ENCODE results near the gene DYNLRB2. TPM values are rescaled to one million over a fixed set of nuclear protein-coding genes. Genes with fewer than 3 reads are reported as not detected.
A peak's percentile ranks its signal among the peaks of the same experiment; 100 is the strongest.

Gene DYNLRB2
- total and polyA plus RNA-seq, 2 of the 13 experiments (the other 11 are each of a cell fraction or from before 2014, with no cell fraction given): not detected

DNA sequence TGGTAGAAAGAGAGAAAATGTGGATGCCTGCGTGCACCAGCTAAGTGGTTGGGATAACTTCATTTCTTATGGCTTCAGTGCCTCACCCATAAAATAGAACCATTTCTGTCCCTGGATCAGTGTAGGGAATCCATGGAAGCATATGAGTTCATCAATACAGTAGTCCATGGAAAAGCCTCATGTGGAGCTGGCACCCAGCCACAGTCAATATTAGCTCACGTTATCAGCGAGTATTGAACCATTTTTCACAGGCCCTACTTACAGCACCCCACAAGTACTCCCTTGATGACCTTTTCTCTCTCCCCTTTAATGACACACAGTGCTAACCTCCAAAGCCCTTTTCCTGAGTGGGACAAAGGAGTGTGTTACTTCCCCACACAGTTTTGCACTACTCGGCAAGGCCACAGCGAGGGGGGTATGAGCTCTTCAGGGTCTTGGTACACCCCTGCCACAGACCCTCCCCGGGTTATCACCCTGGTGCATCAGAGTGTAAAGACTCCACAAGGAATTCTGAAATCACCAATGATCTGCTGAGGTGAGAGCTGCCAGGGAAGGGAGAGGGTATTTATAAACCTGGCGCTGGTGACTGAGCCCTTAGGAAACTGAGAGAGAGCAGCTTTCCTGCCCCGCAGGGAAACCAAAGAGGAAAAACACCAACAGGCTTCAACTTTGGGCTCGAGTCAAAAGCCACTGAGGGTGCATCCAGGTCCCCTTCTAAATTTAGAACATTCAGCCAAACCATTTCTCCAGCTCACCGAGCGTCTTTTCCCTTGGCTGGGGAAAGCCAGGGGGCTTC lies 36.9 kb downstream of the DYNLRB2 start:
- BruUV-seq (replicated peaks): no TSS peak
- H3K4me3 ChIP-seq (replicated peaks in 1 of 3; ENCODE audit: insufficient read depth in 1 of 3, low read depth in 2 of 3, low read length in 3 of 3): no peak overlapping the region
- H3K4me1 ChIP-seq (ENCODE audit: insufficient read depth, low read length): no peaks in the 10 kb centered on the region
- H3K27me3 ChIP-seq (ENCODE audit: control insufficient read depth in 1 of 2, insufficient read depth in 2 of 2, low read length in 2 of 2): no peaks in the 10 kb centered on the region
- H3K4me2 ChIP-seq (ENCODE audit: low read depth, low read length): no peak overlapping the region
- WGBS (ENCODE audit: low lambda C conversion rate): 21% methylated on average over 11 of the region's 11 CpGs
- CTCF ChIA-PET (ENCODE audit: low intra/inter-chr PET ratio, low total read pairs): no interaction called here
- POLR2A ChIA-PET: no interaction called here
- H3K36me3 ChIP-seq (replicated peaks in 1 of 2; ENCODE audit: control insufficient read depth in 1 of 2, insufficient read depth in 2 of 2, low read length in 2 of 2): no peaks in the 10 kb centered on the region
- no peaks in the 10 kb centered on the region for H4K20me1 ChIP-seq (ENCODE audit: insufficient read depth, low read length)
- H3K27ac ChIP-seq (ENCODE audit: extremely low read length, insufficient read depth, low read length): no peak overlapping the region
- ATAC-seq (peak; percentile 64), DNase-seq (ENCODE audit: low spot score) (peak; percentile 17), FAIRE-seq (no peak)
- no peak overlapping the region for H2AFZ ChIP-seq (ENCODE audit: low read length)
- peaks cover 7% of the 10 kb centered on the region; the same call in 1 of the 2 replicates for H3K9me3 ChIP-seq (ENCODE audit: low read length)
- in situ Hi-C loops (cut with HindIII; ENCODE audit: extremely low pct_ligation_motif_present, low pct_unique_long_range_greater_than_20kb) (no loop called here), intact Hi-C loops (cut with micrococcal nuclease; ENCODE audit: unreplicated experiment) (no loop called here)
- H3K9ac ChIP-seq (ENCODE audit: insufficient read depth, low read depth, low read length): no peak overlapping the region
- H3K79me2 ChIP-seq (ENCODE audit: insufficient read depth, low read length): no peaks in the 10 kb centered on the region
- TF ChIP-seq, protein P1, sequence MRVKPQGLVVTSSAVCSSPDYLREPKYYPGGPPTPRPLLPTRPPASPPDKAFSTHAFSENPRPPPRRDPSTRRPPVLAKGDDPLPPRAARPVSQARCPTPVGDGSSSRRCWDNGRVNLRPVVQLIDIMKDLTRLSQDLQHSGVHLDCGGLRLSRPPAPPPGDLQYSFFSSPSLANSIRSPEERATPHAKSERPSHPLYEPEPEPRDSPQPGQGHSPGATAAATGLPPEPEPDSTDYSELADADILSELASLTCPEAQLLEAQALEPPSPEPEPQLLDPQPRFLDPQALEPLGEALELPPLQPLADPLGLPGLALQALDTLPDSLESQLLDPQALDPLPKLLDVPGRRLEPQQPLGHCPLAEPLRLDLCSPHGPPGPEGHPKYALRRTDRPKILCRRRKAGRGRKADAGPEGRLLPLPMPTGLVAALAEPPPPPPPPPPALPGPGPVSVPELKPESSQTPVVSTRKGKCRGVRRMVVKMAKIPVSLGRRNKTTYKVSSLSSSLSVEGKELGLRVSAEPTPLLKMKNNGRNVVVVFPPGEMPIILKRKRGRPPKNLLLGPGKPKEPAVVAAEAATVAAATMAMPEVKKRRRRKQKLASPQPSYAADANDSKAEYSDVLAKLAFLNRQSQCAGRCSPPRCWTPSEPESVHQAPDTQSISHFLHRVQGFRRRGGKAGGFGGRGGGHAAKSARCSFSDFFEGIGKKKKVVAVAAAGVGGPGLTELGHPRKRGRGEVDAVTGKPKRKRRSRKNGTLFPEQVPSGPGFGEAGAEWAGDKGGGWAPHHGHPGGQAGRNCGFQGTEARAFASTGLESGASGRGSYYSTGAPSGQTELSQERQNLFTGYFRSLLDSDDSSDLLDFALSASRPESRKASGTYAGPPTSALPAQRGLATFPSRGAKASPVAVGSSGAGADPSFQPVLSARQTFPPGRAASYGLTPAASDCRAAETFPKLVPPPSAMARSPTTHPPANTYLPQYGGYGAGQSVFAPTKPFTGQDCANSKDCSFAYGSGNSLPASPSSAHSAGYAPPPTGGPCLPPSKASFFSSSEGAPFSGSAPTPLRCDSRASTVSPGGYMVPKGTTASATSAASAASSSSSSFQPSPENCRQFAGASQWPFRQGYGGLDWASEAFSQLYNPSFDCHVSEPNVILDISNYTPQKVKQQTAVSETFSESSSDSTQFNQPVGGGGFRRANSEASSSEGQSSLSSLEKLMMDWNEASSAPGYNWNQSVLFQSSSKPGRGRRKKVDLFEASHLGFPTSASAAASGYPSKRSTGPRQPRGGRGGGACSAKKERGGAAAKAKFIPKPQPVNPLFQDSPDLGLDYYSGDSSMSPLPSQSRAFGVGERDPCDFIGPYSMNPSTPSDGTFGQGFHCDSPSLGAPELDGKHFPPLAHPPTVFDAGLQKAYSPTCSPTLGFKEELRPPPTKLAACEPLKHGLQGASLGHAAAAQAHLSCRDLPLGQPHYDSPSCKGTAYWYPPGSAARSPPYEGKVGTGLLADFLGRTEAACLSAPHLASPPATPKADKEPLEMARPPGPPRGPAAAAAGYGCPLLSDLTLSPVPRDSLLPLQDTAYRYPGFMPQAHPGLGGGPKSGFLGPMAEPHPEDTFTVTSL (CRISPR knock-in tag; IDR thresholded peaks at IDR 0.05; ENCODE audit: borderline replicate concordance): 0 out of 2 replicates have a peak, but pooled peaks have one; percentile 22
- TF ChIP-seq RARA (CRISPR knock-in tag; IDR thresholded peaks at IDR 0.05) (peak; percentile 17; the same call in 1 of the 2 replicates), ONECUT2 (CRISPR knock-in tag; IDR thresholded peaks at IDR 0.05) (0 out of 2 replicates have a peak, but pooled peaks have one; percentile 17), HHEX (CRISPR knock-in tag; IDR thresholded peaks at IDR 0.05) (0 out of 2 replicates have a peak, but pooled peaks have one; percentile 50), KLF12 (CRISPR knock-in tag; IDR thresholded peaks at IDR 0.05; ENCODE audit: borderline replicate concordance) (no peak), NFIC (IDR thresholded peaks at IDR 0.05; ENCODE audit: low read length) (0 out of 2 replicates have a peak, but pooled peaks have one; percentile 69), RBFOX2 (IDR thresholded peaks at IDR 0.05; ENCODE audit: low read depth, low read length) (no peak), ZNF570 (CRISPR knock-in tag; IDR thresholded peaks at IDR 0.05; ENCODE audit: borderline replicate concordance) (no peak), BHLHE40 (IDR thresholded peaks at IDR 0.05; ENCODE audit: low read length) (peak; percentile 48), ZNF879 (CRISPR knock-in tag; IDR thresholded peaks at IDR 0.05) (no peak), SALL1 (CRISPR knock-in tag; IDR thresholded peaks at IDR 0.05) (peak; percentile 15; the same call in 1 of the 2 replicates), ZNF547 (CRISPR knock-in tag; IDR thresholded peaks at IDR 0.05) (no peak), FOXA3 (CRISPR knock-in tag; IDR thresholded peaks at IDR 0.05) (peak; percentile 37; the same call in 1 of the 2 replicates)
- TF ChIP-seq, protein P2, sequence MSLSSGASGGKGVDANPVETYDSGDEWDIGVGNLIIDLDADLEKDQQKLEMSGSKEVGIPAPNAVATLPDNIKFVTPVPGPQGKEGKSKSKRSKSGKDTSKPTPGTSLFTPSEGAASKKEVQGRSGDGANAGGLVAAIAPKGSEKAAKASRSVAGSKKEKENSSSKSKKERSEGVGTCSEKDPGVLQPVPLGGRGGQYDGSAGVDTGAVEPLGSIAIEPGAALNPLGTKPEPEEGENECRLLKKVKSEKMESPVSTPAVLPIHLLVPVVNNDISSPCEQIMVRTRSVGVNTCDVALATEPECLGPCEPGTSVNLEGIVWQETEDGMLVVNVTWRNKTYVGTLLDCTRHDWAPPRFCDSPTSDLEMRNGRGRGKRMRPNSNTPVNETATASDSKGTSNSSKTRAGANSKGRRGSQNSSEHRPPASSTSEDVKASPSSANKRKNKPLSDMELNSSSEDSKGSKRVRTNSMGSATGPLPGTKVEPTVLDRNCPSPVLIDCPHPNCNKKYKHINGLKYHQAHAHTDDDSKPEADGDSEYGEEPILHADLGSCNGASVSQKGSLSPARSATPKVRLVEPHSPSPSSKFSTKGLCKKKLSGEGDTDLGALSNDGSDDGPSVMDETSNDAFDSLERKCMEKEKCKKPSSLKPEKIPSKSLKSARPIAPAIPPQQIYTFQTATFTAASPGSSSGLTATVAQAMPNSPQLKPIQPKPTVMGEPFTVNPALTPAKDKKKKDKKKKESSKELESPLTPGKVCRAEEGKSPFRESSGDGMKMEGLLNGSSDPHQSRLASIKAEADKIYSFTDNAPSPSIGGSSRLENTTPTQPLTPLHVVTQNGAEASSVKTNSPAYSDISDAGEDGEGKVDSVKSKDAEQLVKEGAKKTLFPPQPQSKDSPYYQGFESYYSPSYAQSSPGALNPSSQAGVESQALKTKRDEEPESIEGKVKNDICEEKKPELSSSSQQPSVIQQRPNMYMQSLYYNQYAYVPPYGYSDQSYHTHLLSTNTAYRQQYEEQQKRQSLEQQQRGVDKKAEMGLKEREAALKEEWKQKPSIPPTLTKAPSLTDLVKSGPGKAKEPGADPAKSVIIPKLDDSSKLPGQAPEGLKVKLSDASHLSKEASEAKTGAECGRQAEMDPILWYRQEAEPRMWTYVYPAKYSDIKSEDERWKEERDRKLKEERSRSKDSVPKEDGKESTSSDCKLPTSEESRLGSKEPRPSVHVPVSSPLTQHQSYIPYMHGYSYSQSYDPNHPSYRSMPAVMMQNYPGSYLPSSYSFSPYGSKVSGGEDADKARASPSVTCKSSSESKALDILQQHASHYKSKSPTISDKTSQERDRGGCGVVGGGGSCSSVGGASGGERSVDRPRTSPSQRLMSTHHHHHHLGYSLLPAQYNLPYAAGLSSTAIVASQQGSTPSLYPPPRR (CRISPR knock-in tag; IDR thresholded peaks at IDR 0.05; ENCODE audit: borderline replicate concordance): 0 out of 2 replicates have a peak, but pooled peaks have one; percentile 32

All from HepG2 (cell line).